IMR-90 (cell line): ENCODE measurements around the gene CCSER2. TPM values are rescaled to one million over a fixed set of nuclear protein-coding genes. Genes with fewer than 3 reads are reported as not detected.
A peak's percentile ranks its signal among the peaks of the same experiment; 100 is the strongest.

Experiments used
- ATAC-seq: fragments of 200-7000 bp; cut with Tn5 transposase; 2 replicates; pipeline ENCODE4 v1.9.1; 2020; ENCODE audit warnings: low read depth, mild to moderate bottlenecking, moderate library complexity
- BruUV-seq: library from RNA; stranded (reverse); fragments of 400-500 nt; replicated peaks from 2 replicates; lab custom pipeline; 2021; lab: Mats Ljungman, UMichigan
- CTCF ChIA-PET: fragments of 300-600 bp; formaldehyde crosslinking; extraction: SDS; loops from one replicate; lab custom pipeline; 2021; ENCODE audit warnings: antibody characterized with exemption; lab: Yijun Ruan, JAX
- POLR2A ChIA-PET: fragments of 300-600 bp; sonication (Branson Sonifier 250); formaldehyde crosslinking; loops from one replicate; lab custom pipeline; 2022; ENCODE audit warnings: antibody characterized with exemption; ENCODE audit not compliant: unreplicated experiment; lab: Charles Lee
- DNase-seq: peaks from one replicate; pipeline ENCODE4 v3.0.0; 2013
- H2AFZ ChIP-seq: replicated peaks from 2 replicates; pipeline ENCODE3; 2013; ENCODE audit warnings: low read length, mild to moderate bottlenecking; ENCODE audit not compliant: poor library complexity
- H2AK5ac ChIP-seq: 2 replicates; pipeline ENCODE4 v1.6.1; 2013; ENCODE audit warnings: low read depth, low read length, inconsistent platforms
- H2AK9ac ChIP-seq: replicated peaks from 2 replicates; pipeline ENCODE3; 2013; ENCODE audit warnings: mild to moderate bottlenecking, low read depth, low read length, moderate library complexity; ENCODE audit not compliant: poor library complexity
- H2BK120ac ChIP-seq: 2 replicates; pipeline ENCODE4 v1.6.1; 2013; ENCODE audit warnings: low read depth, low read length, inconsistent platforms
- H2BK15ac ChIP-seq: 3 replicates; pipeline ENCODE4 v1.6.1; 2013; ENCODE audit warnings: low read depth, low read length, inconsistent platforms
- H2BK20ac ChIP-seq: 2 replicates; pipeline ENCODE4 v1.6.1; 2013; ENCODE audit warnings: low read depth, mild to moderate bottlenecking, inconsistent platforms, low read length, moderate library complexity
- H2BK5ac ChIP-seq: 2 replicates; pipeline ENCODE4 v1.6.1; 2013; ENCODE audit warnings: mild to moderate bottlenecking, low read depth, low read length, inconsistent platforms; ENCODE audit not compliant: poor library complexity, severe bottlenecking
- H3K14ac ChIP-seq: replicated peaks from 2 replicates; pipeline ENCODE4 v1.6.1; 2013; ENCODE audit warnings: low read depth, low read length, inconsistent platforms
- H3K18ac ChIP-seq: 2 replicates; pipeline ENCODE4 v1.6.1; 2013; ENCODE audit warnings: low read depth, low read length, control low read depth
- H3K23ac ChIP-seq: 2 replicates; pipeline ENCODE4 v1.6.1; 2013; ENCODE audit warnings: low read depth, low read length, inconsistent platforms
- H3K27ac ChIP-seq: 2 replicates; pipeline ENCODE4 v1.5.1; 2013; ENCODE audit warnings: mild to moderate bottlenecking, control low read depth, low read length; ENCODE audit not compliant: insufficient read depth
- H3K27me3 ChIP-seq: 2 replicates; pipeline ENCODE4 v1.6.1; 2013; ENCODE audit warnings: low read length; ENCODE audit not compliant: control insufficient read depth, insufficient read depth
- H3K36me3 ChIP-seq: 2 replicates; pipeline ENCODE4 v1.6.1; 2013; ENCODE audit warnings: low read length, mixed read lengths; ENCODE audit not compliant: control insufficient read depth, insufficient read depth
- H3K4ac ChIP-seq: 2 replicates; pipeline ENCODE4 v1.6.1; 2013; ENCODE audit warnings: low read depth, low read length, inconsistent platforms
- H3K4me1 ChIP-seq: 2 replicates; pipeline ENCODE4 v1.6.1; 2013; ENCODE audit warnings: low read length, mixed read lengths; ENCODE audit not compliant: control insufficient read depth, insufficient read depth
- H3K4me2 ChIP-seq: 2 replicates; pipeline ENCODE4 v1.6.1; 2013; ENCODE audit warnings: low read depth, mild to moderate bottlenecking, control low read depth, low read length, moderate library complexity
- H3K4me3 ChIP-seq: 2 replicates; pipeline ENCODE4 v1.5.1; 2013; ENCODE audit warnings: low read depth, mild to moderate bottlenecking, control low read depth, low read length, moderate library complexity; ENCODE audit not compliant: insufficient read depth
- H3K56ac ChIP-seq: 2 replicates; pipeline ENCODE4 v1.6.1; 2013; ENCODE audit warnings: low read length, inconsistent platforms; ENCODE audit not compliant: insufficient read depth; ENCODE audit errors: extremely low read depth
- H3K79me1 ChIP-seq, 2 experiments: 2 replicates each; pipeline ENCODE4 v1.6.1; 2013; ENCODE audit warnings: low read length in 2 of 2, inconsistent platforms in 1 of 2, low read depth in 1 of 2
- H3K9ac ChIP-seq: 2 replicates; pipeline ENCODE4 v1.6.1; 2013; ENCODE audit warnings: low read depth, low read length, control low read depth
- H3K9me1 ChIP-seq: 2 replicates; pipeline ENCODE4 v1.6.1; 2013; ENCODE audit warnings: low read length, inconsistent platforms; ENCODE audit not compliant: insufficient read depth
- H3K9me3 ChIP-seq: 2 replicates; pipeline ENCODE4 v1.6.1; 2013; ENCODE audit warnings: low read length; ENCODE audit not compliant: control insufficient read depth, insufficient read depth
- H4K20me1 ChIP-seq: 2 replicates; pipeline ENCODE4 v1.6.1; 2013; ENCODE audit warnings: low read length, inconsistent platforms; ENCODE audit not compliant: insufficient read depth
- H4K5ac ChIP-seq: 2 replicates; pipeline ENCODE4 v1.6.1; 2013; ENCODE audit warnings: mild to moderate bottlenecking, low read depth, low read length, control low read depth
- H4K8ac ChIP-seq, 2 experiments: 2 replicates each; pipeline ENCODE4 v1.6.1; 2013; ENCODE audit warnings: low read depth in 2 of 2, low read length in 2 of 2, control low read depth in 1 of 2, inconsistent platforms in 1 of 2
- H4K91ac ChIP-seq: 2 replicates; pipeline ENCODE4 v1.6.1; 2013; ENCODE audit warnings: low read depth, low read length, inconsistent platforms; ENCODE audit not compliant: insufficient read depth
- CTCF ChIP-seq: conservative IDR thresholded peaks from 2 replicates; pipeline ENCODE4 v1.5.1; 2012; ENCODE audit warnings: mild to moderate bottlenecking, low read depth, low read length, improper control_type of control experiment
- SMC3 ChIP-seq: fragments of 150-350 bp; IDR thresholded peaks from 2 replicates; pipeline ENCODE4 v1.6.1; 2016; ENCODE audit warnings: low read depth, mild to moderate bottlenecking, antibody characterized with exemption, low read length, moderate library complexity
- USF2 ChIP-seq: fragments of 150-350 bp; IDR thresholded peaks from 2 replicates; pipeline ENCODE4 v1.6.1; 2017; ENCODE audit warnings: mild to moderate bottlenecking, antibody characterized with exemption, low read length, low read depth
- WGBS, 2 experiments: methylation state at CpG; one replicate each; pipeline versions ENCODE4 v1.1.5 to v1.1.7; 2013; ENCODE audit warnings: missing lambda C conversion rate in 2 of 2; ENCODE audit not compliant: insufficient read length in 1 of 2; ENCODE audit errors: extremely low coverage in 2 of 2; 5-methylcytosine and 5-hydroxymethylcytosine counted together
- dilution Hi-C: fragments of 300-500 bp; cut with HindIII; formaldehyde crosslinking; loops from one replicate; pipeline ENCODE4 v1.14.3; 2018; ENCODE audit warnings: low sequenced_read_pairs; ENCODE audit not compliant: unreplicated experiment
- in situ Hi-C: fragments of 300-500 bp; cut with MboI; formaldehyde crosslinking; loops from 3 replicates; pipeline ENCODE4 v1.14.3; 2019; ENCODE audit warnings: low sequenced_read_pairs, inconsistent platforms, mixed read lengths
- intact Hi-C: fragments of 100-400 bp; cut with micrococcal nuclease; formaldehyde crosslinking; loops from 2 replicates; pipeline ENCODE4 v1.10.0; 2022
- polyA plus RNA-seq, 3 experiments: library from polyadenylated mRNA; depleted of rRNA; stranded (reverse); fragments of >200 nt; gene quantifications; 2 replicates each; pipeline ENCODE4 v1.2.3, GENCODE V29; 2012; ENCODE audit warnings: low replicate concordance in 1 of 3
- total RNA-seq: library from RNA; depleted of rRNA; stranded (reverse); fragments of >200 nt; gene quantifications from 2 replicates; pipeline ENCODE4 v1.2.3, GENCODE V29; 2012

Gene CCSER2
- total and polyA plus RNA-seq, 2 of the 4 experiments (the other 2 are of a cell fraction): 20.4 to 31.7 TPM

DNA sequence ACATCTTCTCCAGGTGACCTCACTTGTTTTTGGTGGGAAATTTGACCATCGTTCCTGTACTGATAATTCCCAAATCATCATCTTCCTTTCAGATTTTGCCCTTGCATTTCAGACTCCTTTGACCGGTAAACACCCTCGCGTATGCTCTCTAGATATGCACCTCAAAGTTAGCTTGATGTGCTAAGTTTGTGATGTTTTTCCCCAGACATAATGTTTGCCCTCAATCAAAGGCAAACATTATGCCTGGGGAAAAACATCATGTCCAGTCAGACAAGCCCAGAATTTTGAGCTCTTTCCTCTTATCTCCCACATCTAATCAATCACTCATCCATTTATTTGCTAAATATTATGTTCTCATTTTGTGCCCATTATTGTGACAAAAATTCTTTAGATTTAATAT is 26.2 kb downstream of the CCSER2 start:
- Histone ChIP-seq H2AFZ (no peak overlapping the region), H3K4me1 (peaks cover 6% of the 10 kb centered on the region), H3K56ac (no peak overlapping the region), H2BK120ac (no peak overlapping the region), H3K23ac (peak overlapping the region; percentile 59; the same call in 1 of the 2 replicates), H2AK9ac (no peak overlapping the region), H4K91ac (no peak overlapping the region), H3K4me3 (no peak overlapping the region), H2AK5ac (no peak overlapping the region), H3K9me1 (peaks cover 10% of the 10 kb centered on the region), H4K20me1 (peaks cover 51% of the 10 kb centered on the region), H3K14ac (no peak overlapping the region), H2BK5ac (no peak overlapping the region), H3K27ac (no peak overlapping the region), H3K79me1 (peaks cover 18 to 78% of the 10 kb centered on the region in 2 experiments), H3K18ac (no peak overlapping the region), H4K5ac (no peak overlapping the region), H3K9ac (no peak overlapping the region), H3K4ac (no peak overlapping the region), H3K4me2 (no peak overlapping the region), H3K9me3 (no peaks in the 10 kb centered on the region), H3K27me3 (no peaks in the 10 kb centered on the region), H3K36me3 (no peaks in the 10 kb centered on the region), H4K8ac (no peak overlapping the region), H2BK20ac (no peak overlapping the region), H2BK15ac (no peak overlapping the region)
- ATAC-seq (no peak), DNase-seq (no peak)
- POLR2A ChIA-PET: no interaction called here
- dilution Hi-C loops: no loop called here
- in situ Hi-C loops: no loop called here
- intact Hi-C loops: no loop called here
- CTCF ChIA-PET: interaction anchor here (1.1 to 1.9 kb wide), 2 partner anchors 98 to 183 kb away, joined by 3 to 6 read pairs; no protein-coding TSS in a partner anchor
- TF ChIP-seq USF2: no peak
- TF ChIP-seq SMC3: no peak
- TF ChIP-seq CTCF: no peak
- WGBS, 2 experiments: no CpG with 5 or more reads among the region's 4 CpGs
- no TSS peak for BruUV-seq
